Stimulated activated CD8-positive, alpha-beta memory T cell treated with anti-CD3 and anti-CD28 coated beads, Interleukin-15, amount 100 ng/mL, for 4 hours (primary cell): ENCODE data around the gene CKMT2.
"Not testable (repeated sequence)": the region's sequence is repeated elsewhere in the genome, so short reads cannot be mapped to it uniquely, and the experiment has no call there.

Source experiments
- DNase-seq, 2 donors: peaks; one replicate each; pipeline ENCODE4 v3.0.0-alpha.2; 2020; ENCODE audit warnings: low read depth in 2 of 2

Gene CKMT2

DNA sequence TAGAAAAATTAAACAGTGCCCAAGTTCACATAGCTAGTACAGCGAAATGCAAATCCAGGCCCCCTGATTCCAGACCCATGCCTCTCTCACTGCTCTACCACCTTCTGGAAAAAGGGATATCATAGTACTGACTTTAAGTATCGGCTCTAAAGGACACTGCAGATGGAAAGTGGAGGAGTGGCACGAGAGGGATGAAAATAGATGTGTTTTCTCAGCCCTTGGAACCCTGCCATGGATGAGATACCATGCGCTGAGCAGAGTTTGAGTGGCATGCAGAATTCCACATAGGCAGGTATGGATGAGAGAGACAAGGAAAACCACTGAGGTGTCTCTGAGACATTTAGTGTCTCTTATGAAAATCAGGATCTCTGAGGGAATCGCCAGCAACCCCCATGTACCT is 18.8 kb downstream of the CKMT2 start:
- no peak for DNase-seq

DNA sequence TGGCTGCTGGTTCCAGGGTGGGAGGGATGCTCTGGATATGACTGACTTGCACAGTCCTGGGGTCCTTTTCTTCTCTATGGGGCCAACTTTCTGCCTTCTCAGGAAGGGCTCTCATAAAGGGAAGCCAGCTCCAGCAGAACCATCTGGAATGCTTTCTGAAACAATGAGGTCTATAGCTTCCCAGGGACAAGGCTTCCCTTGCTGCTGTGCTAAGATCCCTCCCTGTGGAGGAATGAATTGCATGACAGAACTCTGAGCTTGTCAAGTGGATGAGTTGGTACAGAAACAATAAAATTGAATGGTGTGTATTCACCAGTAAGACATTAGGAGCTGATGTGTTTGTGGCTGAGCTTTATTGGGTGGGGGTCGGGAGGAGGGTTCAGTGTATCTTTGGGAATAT is 19.8 kb downstream of the CKMT2 start:
- no peak for DNase-seq

DNA sequence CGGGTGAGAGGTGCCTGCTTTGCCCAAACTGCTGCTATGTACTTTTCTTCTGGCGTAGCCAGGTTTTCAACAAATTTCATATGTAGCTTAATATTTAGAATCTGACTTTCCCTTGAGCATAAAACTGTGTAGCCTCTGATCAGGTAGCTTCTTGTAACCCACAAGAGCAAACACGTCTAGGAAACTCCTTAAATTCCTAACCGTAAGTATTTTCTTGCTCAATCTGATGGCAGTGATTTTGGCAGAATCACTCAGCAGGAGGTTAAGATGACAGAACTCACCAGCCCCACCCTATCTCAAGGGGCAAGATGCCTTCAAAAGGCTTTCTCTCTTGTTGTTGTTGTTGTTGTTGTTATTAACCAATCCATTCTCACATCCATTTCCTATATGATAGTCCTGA is 20.8 kb downstream of the CKMT2 start:
- DNase-seq, result no peak

DNA sequence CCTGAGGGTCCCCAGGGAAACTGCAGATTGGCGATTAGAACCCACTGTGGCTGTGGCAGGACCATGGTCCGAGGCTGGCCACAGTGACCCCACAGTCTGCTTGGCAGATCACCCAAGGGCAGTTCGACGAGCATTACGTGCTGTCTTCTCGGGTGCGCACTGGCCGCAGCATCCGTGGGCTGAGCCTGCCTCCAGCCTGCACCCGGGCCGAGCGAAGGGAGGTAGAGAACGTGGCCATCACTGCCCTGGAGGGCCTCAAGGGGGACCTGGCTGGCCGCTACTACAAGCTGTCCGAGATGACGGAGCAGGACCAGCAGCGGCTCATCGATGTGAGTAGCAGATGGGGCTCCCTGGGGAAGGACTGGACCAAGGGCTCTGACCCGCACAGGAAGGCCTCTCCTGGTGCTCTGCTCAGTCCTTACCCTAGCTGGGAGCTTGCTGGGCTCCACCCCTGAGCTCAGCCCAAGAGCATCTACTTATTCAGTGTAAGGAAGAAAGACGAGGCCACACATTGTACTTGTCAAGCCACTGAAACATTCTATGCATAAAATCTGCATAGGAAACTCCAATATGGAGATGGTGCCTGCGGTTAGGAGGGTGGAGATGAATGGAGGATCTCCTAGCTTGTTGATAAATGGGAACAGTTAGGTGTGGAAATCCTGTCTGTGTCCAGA is 21.9 kb downstream of the CKMT2 start:
- DNase-seq, result no peak

DNA sequence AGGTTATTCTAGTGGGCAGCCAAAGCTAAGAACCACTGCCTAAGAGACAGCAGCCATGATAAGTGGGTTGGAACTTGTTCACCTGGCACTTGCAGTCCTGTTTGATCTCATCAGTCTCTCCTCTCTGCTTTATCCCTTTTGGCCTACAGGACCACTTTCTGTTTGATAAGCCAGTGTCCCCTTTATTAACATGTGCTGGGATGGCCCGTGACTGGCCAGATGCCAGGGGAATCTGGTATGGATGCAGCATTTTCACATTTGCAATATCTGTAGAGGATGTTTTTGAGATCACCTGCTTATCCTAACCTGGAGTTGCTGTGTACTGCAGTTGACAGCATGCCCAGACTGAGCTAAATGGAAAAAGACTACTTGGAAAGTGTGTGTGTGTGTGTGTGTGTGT is 23.6 kb downstream of the CKMT2 start:
- no peak for DNase-seq

DNA sequence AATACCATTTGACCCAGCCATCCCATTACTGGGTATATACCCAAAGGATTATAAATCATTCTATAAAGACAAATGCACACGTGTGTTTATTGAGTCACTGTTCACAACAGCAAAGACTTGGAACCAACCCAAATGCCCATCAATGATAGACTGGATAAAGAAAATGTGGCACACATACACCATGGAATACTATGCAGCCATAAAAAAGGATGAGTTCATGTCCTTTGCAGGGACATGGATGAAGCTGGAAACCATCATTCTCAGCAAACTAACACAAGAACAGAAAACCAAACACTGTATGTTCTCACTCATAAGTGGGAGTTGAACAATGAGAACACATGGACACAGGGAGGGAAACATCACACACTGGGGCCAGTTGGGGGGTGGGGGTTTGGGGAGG is 29.7 kb downstream of the CKMT2 start:
- DNase-seq, result not testable (repeated sequence)

DNA sequence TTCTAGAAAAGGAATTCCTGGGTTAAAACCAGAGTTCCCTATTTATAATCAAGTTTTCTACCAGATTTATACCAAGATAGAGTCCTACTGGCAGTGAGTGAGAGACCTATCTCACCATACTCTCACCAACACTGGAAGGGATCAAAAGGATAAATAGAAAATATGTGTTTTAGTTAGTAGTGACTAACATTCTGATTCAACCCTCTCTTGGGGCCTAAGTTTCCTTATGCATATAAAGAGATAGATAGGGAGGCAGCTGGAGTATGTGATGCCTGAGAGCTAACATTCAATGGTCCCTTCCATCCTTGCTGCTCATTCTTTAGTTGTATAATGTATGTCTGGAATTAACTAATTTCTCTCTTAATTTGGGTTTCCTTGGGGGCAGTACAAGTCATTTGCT is 32.0 kb downstream of the CKMT2 start:
- no peak for DNase-seq

DNA sequence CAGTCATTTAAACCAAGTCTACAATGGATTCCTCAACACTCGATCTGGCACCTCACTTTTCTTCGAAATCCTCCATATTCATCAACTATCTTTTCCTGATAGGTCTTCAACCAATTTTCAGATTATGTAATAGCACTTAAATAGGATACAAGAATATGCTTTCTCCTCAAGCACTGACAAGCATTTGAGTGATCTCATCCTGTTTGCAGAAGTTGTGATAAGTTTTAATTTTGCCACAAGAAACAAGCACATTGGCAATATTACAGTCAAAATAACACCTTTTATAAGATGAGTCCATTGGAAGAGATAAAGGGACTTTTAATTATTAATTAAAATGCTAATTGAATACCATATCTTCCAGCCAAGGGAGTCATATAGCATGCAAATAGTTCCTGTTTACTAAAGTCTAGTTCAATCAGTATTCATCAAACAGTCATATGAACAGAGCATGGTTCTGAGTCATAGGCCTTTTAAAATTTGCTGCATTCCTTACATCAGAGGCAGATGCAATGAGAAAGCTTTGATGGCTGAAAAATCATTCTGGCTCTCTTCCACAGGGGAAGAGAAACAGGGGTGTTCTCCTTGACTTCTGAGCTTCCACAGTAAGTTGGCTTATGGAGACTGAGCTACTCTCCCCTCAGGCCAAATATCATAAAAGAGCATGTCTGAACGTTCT is 35.5 kb downstream of the CKMT2 start:
- no peak for DNase-seq

DNA sequence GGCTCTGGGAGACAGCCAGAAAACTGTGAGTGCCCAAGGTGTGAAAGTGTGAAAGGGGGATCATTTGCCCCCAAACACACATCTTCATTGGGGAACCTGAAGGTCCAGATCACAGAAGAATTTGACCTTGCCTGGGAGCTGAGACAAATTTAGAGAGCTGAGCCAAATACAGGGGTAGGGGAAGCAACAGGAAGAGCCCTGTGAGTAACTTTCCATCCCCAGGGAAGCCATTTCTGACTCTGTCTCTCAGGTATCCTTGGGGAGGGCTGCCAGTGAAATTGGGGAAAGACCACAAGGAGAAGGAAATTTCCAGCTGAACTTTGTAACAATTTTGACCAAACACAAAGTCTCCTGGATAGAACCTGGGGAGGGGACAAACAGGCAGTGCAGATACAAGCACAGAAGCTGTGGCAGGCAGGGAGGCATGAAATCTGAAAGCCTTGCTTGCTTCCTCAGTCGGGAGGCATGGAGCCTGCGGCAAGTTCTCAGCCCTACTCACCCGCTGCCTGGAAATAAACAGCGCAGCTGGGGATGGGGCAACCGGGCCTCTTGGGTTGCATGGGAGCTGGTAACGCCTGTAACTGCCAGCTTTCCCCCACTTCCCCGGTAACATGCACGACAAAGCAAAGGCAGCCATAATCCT is 36.8 kb downstream of the CKMT2 start:
- no peak for DNase-seq

DNA sequence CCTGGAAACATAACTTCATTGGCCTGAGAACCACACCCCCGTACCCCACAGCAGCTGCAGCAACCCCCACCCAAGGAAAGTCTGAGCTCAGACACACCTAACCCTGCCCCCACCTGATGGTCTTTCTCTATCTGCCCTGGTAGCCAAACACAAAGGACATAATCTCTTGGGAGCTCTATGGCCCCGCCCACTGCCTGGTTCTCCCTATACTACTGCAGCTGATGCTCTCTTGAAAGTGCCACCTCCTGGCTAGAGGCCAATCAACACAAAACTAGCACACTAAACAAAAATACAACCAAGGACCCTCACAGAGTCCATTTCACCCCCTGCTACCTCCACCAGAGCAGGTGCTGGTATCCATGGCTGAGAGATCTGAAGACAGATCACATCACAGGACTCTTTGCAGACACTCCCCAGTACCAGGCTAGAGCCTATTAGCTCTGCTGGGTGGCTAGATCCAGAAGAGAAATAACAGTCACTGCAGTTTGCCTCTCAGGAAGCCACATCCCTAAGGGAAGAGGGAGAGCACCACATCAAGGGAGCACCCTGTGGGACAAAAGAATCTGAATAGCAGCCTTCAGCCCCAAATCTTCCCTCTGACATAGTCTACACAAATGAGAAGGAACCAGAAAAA is 37.4 kb downstream of the CKMT2 start:
- DNase-seq, result not testable (repeated sequence)

DNA sequence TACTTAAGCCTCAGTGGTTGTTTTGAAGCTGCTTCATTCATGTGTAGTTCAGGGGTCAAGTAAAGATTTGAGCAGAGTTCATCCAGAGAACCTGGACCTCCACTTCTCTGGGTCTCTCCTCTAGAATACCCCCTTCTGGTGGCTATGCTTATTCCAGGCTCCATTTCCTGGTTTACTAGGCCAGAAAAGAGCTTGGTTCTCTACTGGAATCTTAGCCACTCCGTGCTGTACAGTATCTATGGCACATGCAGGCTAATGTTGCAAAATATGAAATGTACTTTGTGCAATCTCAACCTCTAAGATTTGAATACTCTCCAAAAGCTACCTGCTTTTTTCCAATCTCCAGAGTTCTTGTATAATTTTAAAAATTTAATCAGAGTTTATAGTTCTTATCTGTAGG is 50.9 kb downstream of the CKMT2 start:
- DNase-seq, result no peak

DNA sequence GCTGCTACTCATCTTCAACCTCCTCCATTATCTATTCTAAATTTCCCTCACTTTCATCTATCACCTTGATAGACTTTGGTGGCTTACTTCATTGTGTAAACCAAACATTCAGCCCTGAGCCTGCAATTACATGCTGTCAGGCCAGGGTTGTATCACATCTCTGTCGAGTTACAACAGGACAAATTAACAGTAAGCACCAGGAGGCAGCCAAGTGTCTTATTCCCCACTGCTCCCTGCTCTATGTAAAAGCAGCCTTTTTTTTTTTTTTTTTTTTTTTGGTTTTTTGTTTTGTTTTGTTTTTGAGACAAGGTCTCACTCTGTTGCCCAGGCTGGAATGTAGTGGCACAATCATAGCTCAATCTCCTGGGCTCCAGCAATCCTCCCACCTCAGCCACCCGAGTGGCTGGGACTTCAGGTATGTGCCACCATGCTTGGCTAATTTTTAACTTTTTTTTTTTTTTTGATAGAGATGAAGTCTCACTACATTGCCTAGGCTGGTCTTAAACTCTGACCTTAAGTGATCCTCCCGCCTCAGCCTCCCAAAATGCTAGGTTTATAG is 53.0 kb downstream of the CKMT2 start:
- no peak for DNase-seq

DNA sequence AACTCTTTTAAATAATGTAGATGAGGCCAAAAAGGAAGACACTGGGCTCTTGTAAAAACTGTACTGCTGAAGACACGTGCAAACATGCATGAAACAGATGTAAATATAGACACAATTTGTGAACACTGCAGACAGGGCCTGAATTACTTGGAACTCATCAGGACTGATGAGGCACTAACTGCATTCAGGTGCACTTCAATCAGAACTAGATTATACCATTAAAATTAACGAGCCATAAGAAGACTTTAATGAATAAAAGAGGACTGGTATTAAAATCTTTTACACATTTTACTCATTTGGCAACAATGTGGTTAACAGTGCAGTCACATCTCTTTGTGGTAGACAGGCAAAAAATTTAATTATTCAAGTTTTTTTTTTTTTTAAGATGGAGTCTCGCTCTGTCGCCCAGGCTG is 54.9 kb downstream of the CKMT2 start:
- no peak for DNase-seq

DNA sequence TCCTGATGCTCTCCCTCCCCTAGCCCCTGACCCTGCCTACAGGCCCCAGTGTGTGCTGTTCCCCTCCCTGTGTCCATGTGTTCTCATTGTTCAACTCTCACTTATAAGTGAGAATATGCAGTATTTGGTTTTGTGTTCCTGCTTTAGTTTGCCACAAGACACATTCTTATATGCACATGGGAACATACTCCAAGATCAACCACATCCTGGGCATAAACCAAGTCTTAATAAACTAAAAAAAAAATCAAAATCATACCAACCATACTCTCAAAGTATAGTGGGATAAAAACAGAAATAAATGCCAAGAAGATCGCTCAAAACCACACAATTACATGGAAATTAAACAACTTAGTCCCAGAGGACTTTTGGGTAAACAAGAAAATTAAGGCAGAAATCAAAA is 57.0 kb downstream of the CKMT2 start:
- no peak for DNase-seq

DNA sequence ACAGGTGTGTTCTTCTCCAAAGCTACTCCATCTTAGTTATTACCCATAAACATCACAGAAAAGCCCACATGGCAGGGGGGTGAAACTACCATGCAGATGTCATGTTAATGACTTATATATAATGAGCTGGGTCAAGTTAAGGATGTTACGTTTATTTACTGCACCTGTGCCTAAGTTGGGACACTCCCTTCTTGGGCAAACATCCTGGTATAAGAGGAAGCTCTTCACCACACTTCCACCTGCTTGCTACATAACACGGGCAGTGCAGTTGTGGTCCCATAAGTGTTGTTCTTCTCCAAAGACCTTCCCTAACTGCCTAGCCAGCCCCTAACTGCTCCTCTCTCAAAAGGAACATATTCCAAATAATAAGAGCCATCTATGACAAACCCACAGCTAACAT is 59.0 kb downstream of the CKMT2 start:
- DNase-seq, result no peak

DNA sequence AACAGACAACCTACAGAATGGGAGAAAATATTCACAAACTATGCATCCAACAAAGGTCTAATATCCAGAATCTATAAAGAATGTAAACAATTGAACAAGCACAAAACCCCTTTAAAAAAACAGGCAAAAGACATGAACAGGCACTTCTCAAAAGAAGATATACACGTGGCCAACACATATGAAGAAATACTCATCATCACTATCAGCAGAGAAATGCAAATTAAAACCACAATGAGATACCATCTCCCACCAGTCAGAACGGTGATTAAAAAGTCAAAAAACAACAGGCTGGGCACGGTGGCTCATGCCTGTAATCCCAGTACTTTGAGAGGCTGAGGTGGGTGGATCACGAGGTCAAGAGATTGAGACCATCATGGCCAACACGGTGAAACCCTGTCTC is 60.9 kb downstream of the CKMT2 start:
- not testable (repeated sequence) for DNase-seq

DNA sequence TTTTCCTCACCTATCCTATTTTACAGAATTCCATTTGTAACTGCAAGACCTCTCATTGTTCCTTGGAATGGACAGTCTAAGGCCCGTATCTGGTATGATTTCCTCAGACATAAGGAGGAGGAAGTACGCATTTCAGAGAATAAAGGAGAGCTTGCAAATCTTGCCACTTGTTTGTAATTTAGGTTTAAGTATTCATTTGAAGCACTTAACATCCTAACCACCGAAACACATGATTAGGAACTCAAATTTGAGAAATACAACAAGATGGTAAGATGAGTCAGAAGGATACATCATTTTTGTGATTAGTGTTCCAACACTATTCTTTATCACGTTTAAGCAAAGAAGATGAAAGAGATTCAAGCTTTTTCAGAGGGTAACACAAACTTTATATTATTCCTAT is 64.4 kb downstream of the CKMT2 start:
- no peak for DNase-seq

DNA sequence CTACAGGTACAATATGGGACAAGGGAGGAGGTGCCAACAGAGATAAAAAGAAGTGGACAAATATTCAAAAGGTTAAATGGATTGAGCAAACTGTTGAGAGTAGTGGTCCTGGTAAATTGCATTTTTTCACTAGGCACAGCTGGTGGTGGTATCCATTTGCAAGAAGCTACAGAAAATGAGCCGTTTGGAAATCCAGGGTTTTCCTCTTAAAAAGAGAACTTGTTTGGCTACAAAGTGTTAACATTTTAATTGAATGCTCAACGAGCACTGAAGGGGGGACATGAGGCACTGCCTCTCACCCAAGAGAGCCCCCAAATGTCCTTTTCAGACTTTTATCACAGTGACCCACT is 67.8 kb downstream of the CKMT2 start:
- no peak for DNase-seq

DNA sequence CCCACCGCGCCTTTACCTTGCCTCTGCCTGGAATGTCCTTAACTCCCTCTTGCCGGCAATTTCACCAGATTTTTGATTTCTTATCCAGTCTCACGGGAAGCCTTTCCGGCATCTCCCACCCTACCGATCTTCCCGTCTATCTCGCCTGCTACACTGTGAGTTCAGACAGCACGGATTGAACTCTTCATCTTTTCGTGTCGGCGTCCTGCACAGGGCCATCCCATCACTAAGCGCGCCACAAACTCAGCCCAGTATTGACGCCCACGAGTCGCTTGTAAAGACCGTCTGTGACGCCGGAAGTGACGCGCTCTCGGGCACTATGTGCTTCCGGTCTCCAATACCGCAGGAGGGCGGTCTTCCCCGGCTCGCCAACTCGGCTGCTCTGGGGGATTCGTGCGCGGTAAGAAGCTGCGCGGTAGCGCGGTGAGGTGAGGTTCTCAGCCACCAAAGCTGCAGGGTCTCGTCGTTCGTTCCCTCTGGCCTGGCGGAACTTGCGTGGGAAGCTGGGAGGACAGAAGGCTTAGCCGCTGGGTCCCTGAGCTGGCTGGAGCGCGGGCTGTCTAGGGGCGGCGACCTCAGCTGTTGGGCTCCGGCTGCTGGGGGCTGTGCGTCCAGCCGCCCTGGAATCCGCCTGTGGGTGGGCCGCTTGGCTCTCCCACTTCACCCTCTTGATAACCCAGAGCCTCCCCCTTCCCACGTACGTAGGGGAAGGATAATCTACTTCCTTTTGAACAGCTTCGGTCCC is 68.3 kb downstream of the CKMT2 start, which contains the start of gene ZCCHC9:
Gene ZCCHC9 (plus strand): TSS at position 317 of the 745 bp plus-strand sequence. CDS start 3,171 bp downstream, outside the sequence.
- DNase-seq, result peak; percentile 82 to 86

DNA sequence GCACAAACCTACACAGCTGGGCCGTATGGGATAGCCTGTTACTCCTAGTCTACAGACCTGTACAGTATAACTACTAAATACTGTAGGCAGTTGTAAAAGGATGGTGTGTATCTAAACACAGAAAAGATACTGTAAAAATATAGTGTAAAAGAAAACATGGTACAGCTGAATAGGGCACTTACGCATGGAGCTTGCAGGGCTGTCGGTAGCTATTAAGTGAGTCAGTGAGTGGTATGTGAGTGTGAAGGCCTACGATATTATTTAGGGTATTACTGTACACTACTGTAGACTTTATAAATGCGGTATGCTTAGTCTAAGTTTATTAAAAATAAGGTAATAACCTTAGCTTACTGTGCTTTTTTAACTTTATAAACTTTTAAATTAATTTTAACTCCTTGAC is 69.5 kb downstream of the CKMT2 start:
- DNase-seq, result no peak

DNA sequence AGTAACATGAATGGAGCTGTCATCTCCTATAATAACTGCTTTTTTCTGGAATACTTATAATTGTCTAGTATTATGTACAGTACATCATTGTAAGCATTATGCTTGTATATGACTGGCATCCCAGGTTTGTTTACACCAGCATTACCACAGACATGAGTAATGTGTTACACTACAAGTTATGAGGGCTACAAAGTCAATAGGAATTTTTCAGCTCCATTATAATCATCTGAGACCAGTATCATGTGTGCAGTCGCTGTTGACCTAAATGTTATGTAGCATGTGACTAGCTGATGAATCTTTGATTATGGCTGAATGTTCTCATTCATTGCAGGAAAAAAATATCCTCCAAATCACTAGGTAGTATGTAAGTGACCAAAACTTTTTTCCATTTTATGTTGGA is 70.4 kb downstream of the CKMT2 start:
- no peak for DNase-seq

DNA sequence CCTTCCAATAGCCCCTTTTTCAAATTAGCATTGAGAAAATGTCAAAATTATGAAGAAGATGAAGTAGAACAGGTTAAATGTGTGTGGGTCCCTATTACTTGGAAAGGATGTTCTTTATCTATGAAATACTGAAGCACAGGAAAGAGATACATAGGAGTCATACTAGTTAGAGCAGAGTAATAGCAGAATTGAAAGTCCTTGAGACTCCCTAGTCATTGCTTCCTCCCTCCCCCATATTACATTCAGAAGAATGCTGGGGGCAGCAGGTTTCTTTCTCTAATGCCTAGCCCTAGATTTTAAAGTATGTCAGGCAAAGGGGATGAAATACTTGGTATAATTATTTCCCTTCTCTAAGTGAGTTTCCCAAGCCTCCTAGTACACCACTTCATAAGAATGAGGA is 72.7 kb downstream of the CKMT2 start:
- DNase-seq, result no peak
